GM12891 (cell line): Measurements from ENCODE around the gene TMEM109.

ENCODE experiments used
- DNase-seq: peaks from one replicate; pipeline ENCODE4 v3.0.0; 2011; ENCODE audit warnings: low spot score; ENCODE audit not compliant: insufficient read length
- FAIRE-seq: peaks from 2 replicates; lab custom pipeline; 2011; peaks lifted over from hg19 to GRCh38; lab: Jason Lieb, UNC
- PAX5 ChIP-seq: IDR thresholded peaks from 2 replicates; pipeline ENCODE4 v1.6.1; 2011; ENCODE audit warnings: low read length, moderate library complexity, mild to moderate bottlenecking; ENCODE audit not compliant: insufficient read depth, severe bottlenecking
- POLR2A ChIP-seq: IDR thresholded peaks from 2 replicates; pipeline ENCODE4 v1.6.1; 2011; ENCODE audit warnings: low read depth, low read length, control low read depth
- POLR2AphosphoS5 ChIP-seq: IDR thresholded peaks from 2 replicates; pipeline ENCODE4 v1.6.1; 2011; ENCODE audit warnings: low read depth, low read length, control low read depth
- POU2F2 ChIP-seq: IDR thresholded peaks from 2 replicates; pipeline ENCODE4 v1.6.1; 2011; ENCODE audit warnings: low read depth, mild to moderate bottlenecking, control low read depth, low read length, moderate library complexity
- SPI1 ChIP-seq: IDR thresholded peaks from 2 replicates; pipeline ENCODE4 v1.6.1; 2011; ENCODE audit warnings: low read depth, low read length, control low read depth
- TAF1 ChIP-seq: IDR thresholded peaks from 2 replicates; pipeline ENCODE4 v1.6.1; 2011; ENCODE audit warnings: low read depth, low read length, control low read depth

The TMEM109 gene

GRCh38 chr11:60932605-60933356, 18.8 kb downstream of the TMEM109 start:
- no peak for TF ChIP-seq PAX5
- peak; percentile 91 for TF ChIP-seq POU2F2
- TF ChIP-seq POLR2AphosphoS5 = no peak; the same call in 1 of the 2 replicates
- peak; percentile 63 for FAIRE-seq
- no peak for DNase-seq

GRCh38 chr11:60933416-60934123, 19.6 kb downstream of the TMEM109 start:
- FAIRE-seq = no peak
- TF ChIP-seq SPI1 = no peak
- TF ChIP-seq PAX5 = no peak
- peak; percentile 39; the same call in 1 of the 2 replicates for TF ChIP-seq POLR2AphosphoS5
- peak; percentile 23; the same call in 1 of the 2 replicates for TF ChIP-seq POLR2A
- TF ChIP-seq TAF1 = no peak
- TF ChIP-seq POU2F2 = no peak
- no peak for DNase-seq

- TF ChIP-seq TAF1 (no peak), POLR2A (0 out of 2 replicates have a peak, but pooled peaks have one; percentile 1)
- FAIRE-seq = no peak
- DNase-seq = no peak
These were observed 20.3 kb downstream of the TMEM109 start for GRCh38 chr11:60934124-60934789.

GRCh38 chr11:60934790-60935605, 21.0 kb downstream of the TMEM109 start:
- no peak for TF ChIP-seq PAX5
- TF ChIP-seq POLR2A = no peak; the same call in 1 of the 2 replicates
- no peak for TF ChIP-seq TAF1
- TF ChIP-seq SPI1 = 0 out of 2 replicates have a peak, but pooled peaks have one; percentile 24
- TF ChIP-seq POLR2AphosphoS5 = no peak; the same call in none of the 2 replicates
- peak; percentile 48; the same call in 1 of the 2 replicates for TF ChIP-seq POU2F2
- FAIRE-seq (no peak), DNase-seq (no peak)

- FAIRE-seq (peak; percentile 81), DNase-seq (no peak)
- no peak for TF ChIP-seq POU2F2
- 0 out of 2 replicates have a peak, but pooled peaks have one; percentile 14 for TF ChIP-seq TAF1
- TF ChIP-seq SPI1 = no peak
- TF ChIP-seq POLR2AphosphoS5 = peak; percentile 19
- peak; percentile 34; the same call in 1 of the 2 replicates for TF ChIP-seq POLR2A
- no peak for TF ChIP-seq PAX5
These were observed 21.9 kb downstream of the TMEM109 start for GRCh38 chr11:60935676-60936442.

GRCh38 chr11:60936467-60937143, 22.6 kb downstream of the TMEM109 start:
- FAIRE-seq (no peak), DNase-seq (no peak)
- TF ChIP-seq SPI1 (no peak), POU2F2 (no peak), POLR2AphosphoS5 (0 out of 2 replicates have a peak, but pooled peaks have one; percentile 4), PAX5 (no peak), POLR2A (0 out of 2 replicates have a peak, but pooled peaks have one; percentile 4), TAF1 (no peak)

GRCh38 chr11:60937144-60937527, 23.2 kb downstream of the TMEM109 start:
- no peak for FAIRE-seq

GRCh38 chr11:60937811-60938210, 23.9 kb downstream of the TMEM109 start:
- no peak for DNase-seq
- FAIRE-seq = no peak
- TF ChIP-seq POLR2AphosphoS5 (no peak), PAX5 (no peak), POLR2A (no peak), POU2F2 (no peak), TAF1 (no peak), SPI1 (no peak)

More at GRCh38 chr11:60937144-60937527, 23.2 kb downstream of the TMEM109 start:
- DNase-seq = no peak
- TF ChIP-seq POLR2A (no peak), PAX5 (no peak), SPI1 (no peak), POU2F2 (no peak), TAF1 (no peak), POLR2AphosphoS5 (no peak; the same call in 1 of the 2 replicates)
